H1 (cell line): ENCODE data around the gene ATPAF1. TPM values are rescaled to one million over a fixed set of nuclear protein-coding genes. Genes with fewer than 3 reads are reported as not detected.

ENCODE experiments used
- EGR1 ChIP-seq: IDR thresholded peaks from 2 replicates; pipeline ENCODE4 v1.6.1; 2011; ENCODE audit warnings: low read depth, low read length, borderline replicate concordance
- JUN ChIP-seq: IDR thresholded peaks from 2 replicates; pipeline ENCODE4 v1.6.1; 2011; ENCODE audit warnings: low read depth, mild to moderate bottlenecking, improper control_type of control experiment, low read length
- MAFK ChIP-seq: IDR thresholded peaks from 2 replicates; pipeline ENCODE4 v1.6.1; 2012; ENCODE audit warnings: low read depth, mild to moderate bottlenecking, improper control_type of control experiment, low read length
- RFX5 ChIP-seq: IDR thresholded peaks from 2 replicates; pipeline ENCODE4 v1.6.1; 2011; ENCODE audit warnings: low read depth, low read length, improper control_type of control experiment, borderline replicate concordance
- SIN3A ChIP-seq, 2 experiments: IDR thresholded peaks in 1 of 2; conservative IDR thresholded peaks in 1 of 2; 2 replicates each; pipeline ENCODE4 v1.6.1; 2011 to 2012; ENCODE audit warnings: low read length in 2 of 2, improper control_type of control experiment in 1 of 2, low read depth in 1 of 2, mild to moderate bottlenecking in 1 of 2
- polyA plus RNA-seq, 7 experiments: library from polyadenylated mRNA; depleted of rRNA in 3 of 7; stranded (reverse) in 5 of 7; unstranded in 2 of 7; fragments of >200 nt in 5 of 7; fragments of 200-250 nt in 2 of 7; gene quantifications; 1 replicate in 5 of 7; 2 replicates in 1 of 7; 4 replicates in 1 of 7; pipeline versions ENCODE4 v1.2.1 to v1.2.3, GENCODE V29; 2011 to 2013; ENCODE audit warnings: missing spikeins in 2 of 7, mixed read lengths in 2 of 7
- total RNA-seq: library from RNA; stranded (reverse); fragmentation: NEBNext Ultra II Directional; extraction: Animal tissue kit (Norgen Biotek cat#: 25700); gene quantifications from 2 replicates; pipeline ENCODE4 v1.2.1, GENCODE V29; 2021
- TF ChIP-seq, protein P1 (sequence below): IDR thresholded peaks from 2 replicates; pipeline ENCODE4 v1.6.1; 2011; ENCODE audit warnings: low read depth, mild to moderate bottlenecking, low read length; ENCODE audit not compliant: insufficient read depth
- TF ChIP-seq, protein P2 (sequence below): IDR thresholded peaks from 2 replicates; pipeline ENCODE4 v1.6.1; 2012; ENCODE audit warnings: inconsistent platforms

The ATPAF1 gene
- total and polyA plus RNA-seq, 2 of the 8 experiments (the other 6 are each of a cell fraction or from before 2014, with no cell fraction given): 46.7 to 55.9 TPM

DNA sequence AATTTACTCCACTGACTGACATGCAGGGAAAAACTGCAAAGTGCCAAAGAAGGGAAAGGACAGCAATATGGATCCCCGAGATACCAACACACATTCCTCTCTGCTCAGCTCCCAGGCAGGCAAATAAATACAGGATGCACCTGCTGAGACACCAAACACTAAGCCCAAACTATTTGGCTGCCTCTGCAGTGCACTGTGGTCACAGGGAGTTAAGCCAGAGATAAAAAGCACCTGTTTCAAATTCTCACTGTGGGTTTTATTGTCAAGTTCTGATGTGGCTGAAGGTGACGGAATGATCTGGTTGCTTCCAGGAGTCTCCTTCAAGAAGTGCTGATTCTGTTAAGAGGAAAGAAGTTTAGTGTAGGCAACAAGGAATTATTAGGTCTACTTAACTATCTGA lies 21.2 kb upstream of the ATPAF1 start (continued):
- TF ChIP-seq SIN3A (conservative IDR thresholded peaks at IDR 0.05 in 1 of 2, IDR thresholded peaks at IDR 0.05 in 1 of 2; ENCODE audit: low read depth in 1 of 2, low read length in 2 of 2): no peak
- TF ChIP-seq, protein P1, sequence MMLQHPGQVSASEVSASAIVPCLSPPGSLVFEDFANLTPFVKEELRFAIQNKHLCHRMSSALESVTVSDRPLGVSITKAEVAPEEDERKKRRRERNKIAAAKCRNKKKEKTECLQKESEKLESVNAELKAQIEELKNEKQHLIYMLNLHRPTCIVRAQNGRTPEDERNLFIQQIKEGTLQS: no peak
- TF ChIP-seq JUN: no peak
- no peak for TF ChIP-seq RFX5
- no peak for TF ChIP-seq MAFK
- TF ChIP-seq, protein P2, sequence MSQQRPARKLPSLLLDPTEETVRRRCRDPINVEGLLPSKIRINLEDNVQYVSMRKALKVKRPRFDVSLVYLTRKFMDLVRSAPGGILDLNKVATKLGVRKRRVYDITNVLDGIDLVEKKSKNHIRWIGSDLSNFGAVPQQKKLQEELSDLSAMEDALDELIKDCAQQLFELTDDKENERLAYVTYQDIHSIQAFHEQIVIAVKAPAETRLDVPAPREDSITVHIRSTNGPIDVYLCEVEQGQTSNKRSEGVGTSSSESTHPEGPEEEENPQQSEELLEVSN: no peak
- TF ChIP-seq EGR1: no peak
